Endodermal cell (in vitro differentiated cells): ENCODE measurements around the gene ZNF112. TPM values are rescaled to one million over a fixed set of nuclear protein-coding genes. Genes with fewer than 3 reads are reported as not detected.

Experiments
- DNase-seq: peaks from one replicate; pipeline ENCODE4 v3.0.0-alpha.2; 2017
- H3K27ac ChIP-seq: 2 replicates; pipeline ENCODE4 v1.5.1; 2013; ENCODE audit warnings: mild to moderate bottlenecking, low read depth, low read length, moderate library complexity
- H3K27me3 ChIP-seq: 2 replicates; pipeline ENCODE4 v1.6.1; 2013; ENCODE audit warnings: mild to moderate bottlenecking, low read length, moderate library complexity; ENCODE audit not compliant: insufficient read depth, control insufficient read depth, poor library complexity, severe bottlenecking
- H3K36me3 ChIP-seq: 2 replicates; pipeline ENCODE4 v1.7.0; 2013; ENCODE audit warnings: mild to moderate bottlenecking, low read length, moderate library complexity; ENCODE audit not compliant: control insufficient read depth, insufficient read depth
- H3K4me1 ChIP-seq: one replicate; pipeline ENCODE4 v1.7.0; 2013; ENCODE audit warnings: low read length; ENCODE audit not compliant: control insufficient read depth, insufficient read depth
- H3K4me3 ChIP-seq: 2 replicates; pipeline ENCODE4 v1.5.1; 2013; ENCODE audit warnings: mild to moderate bottlenecking, low read length, moderate library complexity
- H3K9ac ChIP-seq: 2 replicates; pipeline ENCODE4 v1.6.1; 2013; ENCODE audit warnings: mild to moderate bottlenecking, low read length, moderate library complexity; ENCODE audit not compliant: poor library complexity, severe bottlenecking; ENCODE audit errors: extremely low read depth
- H3K9me3 ChIP-seq: 2 replicates; pipeline ENCODE4 v1.6.1; 2013; ENCODE audit warnings: mild to moderate bottlenecking, low read length, moderate library complexity; ENCODE audit not compliant: control insufficient read depth
- H3K27ac Mint-ChIP-seq: 2 replicates; pipeline ENCODE4 v1.8.0; 2020; ENCODE audit warnings: mixed read lengths
- H3K27me3 Mint-ChIP-seq: 2 replicates; pipeline ENCODE4 v1.8.0; 2021; ENCODE audit warnings: mild to moderate bottlenecking, mixed read lengths; ENCODE audit not compliant: insufficient read depth
- H3K36me3 Mint-ChIP-seq: 2 replicates; pipeline ENCODE4 v1.8.0; 2020; ENCODE audit warnings: low read depth, mixed read lengths
- H3K4me1 Mint-ChIP-seq: 2 replicates; pipeline ENCODE4 v1.8.0; 2020; ENCODE audit warnings: mixed read lengths
- H3K4me3 Mint-ChIP-seq: 2 replicates; pipeline ENCODE4 v1.8.0; 2020; ENCODE audit warnings: mild to moderate bottlenecking, moderate library complexity, mixed read lengths
- H3K9me3 Mint-ChIP-seq: 2 replicates; pipeline ENCODE4 v1.8.0; 2020; ENCODE audit warnings: mild to moderate bottlenecking, mixed read lengths
- CTCF ChIP-seq: fragments of 200-600 bp; sonication (generic); conservative IDR thresholded peaks from 2 replicates; pipeline ENCODE4 v1.5.0; 2021; ENCODE audit warnings: antibody characterized with exemption, mild to moderate bottlenecking
- WGBS, 2 experiments: methylation state at CpG; one replicate each; pipeline versions ENCODE4 v1.1.5 to v1.1.7; 2013; ENCODE audit warnings: missing lambda C conversion rate in 2 of 2, mixed read lengths in 1 of 2; ENCODE audit not compliant: insufficient coverage in 1 of 2, insufficient read length in 1 of 2; 5-methylcytosine and 5-hydroxymethylcytosine counted together
- total RNA-seq, 2 donors: library from RNA; stranded (reverse); fragmentation: NEBNext Ultra II Directional in 1 of 2; extraction: Animal tissue kit (Norgen Biotek cat#: 25700) in 1 of 2; gene quantifications; 2 replicates in 1 of 2; 3 replicates in 1 of 2; pipeline ENCODE4 v1.2.1, GENCODE V29; 2021

The ZNF112 gene
- total RNA-seq, 2 donors from 2014 or later: 5.0 to 6.1 TPM

DNA sequence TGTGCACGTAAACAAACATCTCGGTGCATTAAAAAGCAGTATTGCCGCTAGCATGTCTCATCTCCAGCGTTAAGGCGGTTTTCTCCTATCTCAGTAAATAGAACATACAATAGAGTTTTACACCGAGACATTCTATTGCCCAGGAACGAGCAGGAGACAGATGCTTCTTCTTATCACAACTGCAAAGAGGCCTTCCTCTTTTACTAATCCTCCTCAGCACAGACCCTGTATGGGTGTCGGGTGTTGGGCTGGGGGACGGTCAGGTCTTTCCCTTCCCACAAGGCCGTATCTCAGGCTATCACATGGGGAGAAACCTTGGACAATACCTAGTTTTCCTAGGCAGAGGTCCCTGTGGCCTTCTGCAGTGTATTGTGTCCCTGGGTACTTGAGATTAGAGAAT lies 75.6 kb downstream of the ZNF112 start:
- H3K27me3 ChIP-seq: no peaks in the 10 kb centered on the region
- H3K36me3 ChIP-seq: peaks cover 1% of the 10 kb centered on the region
- H3K36me3 Mint-ChIP-seq: peaks cover 41% of the 10 kb centered on the region
- H3K9me3 ChIP-seq: peaks cover 19% of the 10 kb centered on the region
- no peaks in the 10 kb centered on the region for H3K4me1 Mint-ChIP-seq
- H3K4me3 Mint-ChIP-seq: no peak overlapping the region
- no peak overlapping the region for H3K27ac ChIP-seq
- peaks cover 45% of the 10 kb centered on the region for H3K9me3 Mint-ChIP-seq
- no peak overlapping the region for H3K9ac ChIP-seq
- no peak for DNase-seq
- H3K4me1 ChIP-seq: no peaks in the 10 kb centered on the region
- H3K27ac Mint-ChIP-seq: no peak overlapping the region
- no peaks in the 10 kb centered on the region for H3K27me3 Mint-ChIP-seq
- 94 to 98% methylated on average over 7 to 10 of the region's 10 CpGs for WGBS, 2 experiments
- H3K4me3 ChIP-seq: no peak overlapping the region
- no peak for TF ChIP-seq CTCF

DNA sequence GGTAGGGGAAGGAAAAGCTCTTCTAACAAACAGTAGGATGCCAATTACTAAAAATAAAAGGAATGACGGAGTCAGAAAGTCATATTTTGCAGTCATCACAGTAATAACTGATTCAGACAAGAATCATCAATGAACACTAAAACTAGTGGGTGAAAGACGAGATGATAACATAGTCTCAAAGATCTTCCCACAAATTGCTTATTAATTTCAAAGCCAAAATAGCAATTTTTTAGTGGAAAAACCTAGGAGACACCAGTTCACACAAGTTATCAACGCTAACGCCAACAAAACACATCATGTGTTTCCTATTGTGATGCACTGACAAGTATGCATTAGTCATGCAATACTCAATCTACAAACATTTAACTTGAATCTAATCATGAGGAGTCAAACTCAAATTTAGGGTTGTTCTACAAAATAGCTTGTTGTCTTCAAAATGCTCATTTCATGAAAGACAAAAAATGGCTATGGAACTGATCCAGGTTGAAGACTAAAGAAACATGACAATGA lies 78.2 kb downstream of the ZNF112 start:
- no peak overlapping the region for H3K4me3 Mint-ChIP-seq
- H3K27ac Mint-ChIP-seq: no peak overlapping the region
- H3K9me3 Mint-ChIP-seq: peaks cover 68% of the 10 kb centered on the region
- H3K36me3 Mint-ChIP-seq: peaks cover 56% of the 10 kb centered on the region
- H3K27ac ChIP-seq: no peak overlapping the region
- H3K36me3 ChIP-seq: peaks cover 11% of the 10 kb centered on the region
- H3K9ac ChIP-seq: no peak overlapping the region
- WGBS, 2 experiments: 90 to 100% methylated on average over 2 to 4 of the region's 4 CpGs
- no peak for DNase-seq
- TF ChIP-seq CTCF: no peak
- peaks cover 38% of the 10 kb centered on the region for H3K9me3 ChIP-seq
- no peaks in the 10 kb centered on the region for H3K27me3 Mint-ChIP-seq
- no peak overlapping the region for H3K4me3 ChIP-seq
- H3K4me1 ChIP-seq: no peaks in the 10 kb centered on the region
- no peaks in the 10 kb centered on the region for H3K27me3 ChIP-seq
- no peaks in the 10 kb centered on the region for H3K4me1 Mint-ChIP-seq

DNA sequence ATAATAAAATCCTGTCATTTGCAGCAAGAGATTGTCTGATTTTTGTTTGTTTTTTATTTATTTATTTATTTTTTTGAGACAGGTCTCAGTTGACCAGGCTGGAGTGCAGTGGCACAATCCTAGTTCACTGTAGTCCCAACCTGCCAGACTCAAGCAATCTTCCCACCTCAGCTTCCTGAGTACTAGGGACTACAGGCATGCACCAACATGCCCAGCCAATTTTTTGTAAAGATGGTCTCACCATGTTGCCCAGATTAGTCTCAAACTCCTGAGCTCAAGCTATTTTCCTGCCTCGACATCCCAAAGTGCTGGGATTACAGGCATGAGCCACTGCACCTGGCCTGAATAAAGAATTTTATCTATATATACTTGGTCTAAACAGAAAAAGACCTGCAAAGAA lies 79.1 kb downstream of the ZNF112 start:
- Histone ChIP-seq H3K9ac (no peak overlapping the region), H3K4me3 (no peak overlapping the region), H3K36me3 (peaks cover 11% of the 10 kb centered on the region), H3K27me3 (no peaks in the 10 kb centered on the region), H3K9me3 (peaks cover 40% of the 10 kb centered on the region), H3K27ac (no peak overlapping the region), H3K4me1 (no peaks in the 10 kb centered on the region)
- WGBS, 2 experiments: 88% methylated on average over 1 of the region's 1 CpG; no CpG with 5 or more reads in 1 of the 2 experiments
- H3K36me3 Mint-ChIP-seq: peaks cover 57% of the 10 kb centered on the region
- no peak for TF ChIP-seq CTCF
- H3K4me1 Mint-ChIP-seq: no peaks in the 10 kb centered on the region
- no peak for DNase-seq
- no peaks in the 10 kb centered on the region for H3K27me3 Mint-ChIP-seq
- H3K27ac Mint-ChIP-seq: no peak overlapping the region
- H3K4me3 Mint-ChIP-seq: no peak overlapping the region
- peaks cover 70% of the 10 kb centered on the region for H3K9me3 Mint-ChIP-seq

Other genes starting within 250 kb of the ZNF112 start
- gene ZNF225, start 243.3 kb downstream of the ZNF112 start, total RNA-seq: 1 to 10 TPM; 6.4 to 7.4 TPM
- 10 to 100 TPM in 1 of 2 donors, 1 to 10 TPM in 1; 9.0 to 10.8 TPM for gene ZNF234, start 215.1 kb downstream of the ZNF112 start, total RNA-seq
- gene ZNF226, start 191.6 kb downstream of the ZNF112 start, total RNA-seq: 10 to 100 TPM; 21.0 to 28.0 TPM
- 10 to 100 TPM; 27.6 to 27.8 TPM for gene ZNF227, start 144.1 kb downstream of the ZNF112 start, total RNA-seq
- gene ZNF233, start 96.8 kb downstream of the ZNF112 start, total RNA-seq: 1 to 10 TPM in 1 of 2 donors, under 1 TPM in 1; 0.58 to 3.0 TPM
- gene ZNF235, start 51.7 kb downstream of the ZNF112 start, total RNA-seq: 10 to 100 TPM in 1 of 2 donors, 1 to 10 TPM in 1; 7.0 to 12.1 TPM
- gene ZNF285, start 44.9 kb upstream of the ZNF112 start, total RNA-seq: 1 to 10 TPM; 3.5 to 9.0 TPM
- gene ZNF229, start 91.8 kb upstream of the ZNF112 start, total RNA-seq: 10 to 100 TPM in 1 of 2 donors, 1 to 10 TPM in 1; 3.1 to 12.1 TPM
- gene ZNF180, start 143.8 kb upstream of the ZNF112 start, total RNA-seq: 10 to 100 TPM in 1 of 2 donors, 1 to 10 TPM in 1; 10.0 to 12.9 TPM
- gene CEACAM20, start 173.0 kb upstream of the ZNF112 start, total RNA-seq: not detected